Measurements from ENCODE around the gene CHN1.

The CHN1 gene

DNA sequence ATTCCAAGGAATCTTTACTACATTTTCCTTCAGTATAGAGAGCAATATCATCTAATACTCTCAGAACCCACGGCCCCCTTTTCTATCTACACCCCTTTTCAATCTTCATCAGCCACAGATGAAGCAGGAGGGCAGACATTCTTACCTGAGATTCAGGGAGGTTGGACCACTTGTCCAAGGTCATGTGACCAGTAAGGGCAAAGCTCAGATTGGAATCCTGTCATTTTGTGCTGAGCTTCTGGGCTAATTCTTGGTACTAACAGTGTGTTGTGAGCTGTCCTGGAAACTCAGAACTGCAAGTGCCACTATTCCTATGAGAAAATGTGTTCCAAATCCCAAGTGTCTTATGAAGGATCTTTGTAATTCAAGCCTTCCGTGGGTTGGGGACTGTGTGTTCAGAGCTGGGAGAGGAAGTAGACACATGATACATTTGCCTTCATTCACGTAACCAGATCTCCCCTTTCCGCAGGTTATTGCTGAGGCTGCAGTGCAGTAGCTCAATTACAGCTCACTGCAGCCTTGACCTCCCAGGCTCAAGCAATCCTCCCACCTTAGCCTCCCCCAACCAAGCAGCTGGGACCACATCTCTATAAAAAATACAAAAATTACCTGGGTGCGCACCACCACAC, 244.2 kb downstream of the CHN1 start:
- no peak for DNase-seq

DNA sequence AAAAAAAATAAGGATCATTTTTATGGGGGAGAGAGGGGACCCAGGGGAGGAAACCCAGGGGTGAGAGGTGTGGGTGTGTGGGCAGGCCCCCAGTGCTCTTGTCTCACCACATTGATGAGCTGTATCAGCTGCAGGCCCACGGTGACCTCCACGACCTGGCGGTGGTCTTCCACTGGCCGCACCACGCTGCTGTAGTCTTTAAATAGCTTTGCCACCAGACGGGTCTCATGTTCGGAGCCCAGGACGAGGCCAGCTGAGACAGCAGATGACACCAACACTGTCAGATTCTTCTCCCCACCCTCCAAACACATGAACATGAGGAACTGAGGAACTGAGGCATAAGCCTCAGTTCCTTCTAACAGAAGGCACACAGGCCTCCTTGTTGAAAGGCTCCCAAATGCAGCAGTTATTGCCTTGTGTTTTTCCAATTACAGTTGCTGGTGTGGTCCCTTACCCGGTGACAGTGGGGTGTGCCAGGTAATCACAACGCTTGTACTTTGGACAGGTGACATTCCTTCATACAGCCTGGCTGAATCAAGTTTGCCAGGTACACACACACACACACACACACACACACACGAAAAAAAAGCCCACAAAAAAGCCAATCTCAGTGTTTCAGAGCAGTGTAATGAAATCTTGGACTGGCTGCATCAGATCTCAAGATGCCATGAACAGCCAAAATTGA, 245.7 kb downstream of the CHN1 start:
- DNase-seq, result no peak

DNA sequence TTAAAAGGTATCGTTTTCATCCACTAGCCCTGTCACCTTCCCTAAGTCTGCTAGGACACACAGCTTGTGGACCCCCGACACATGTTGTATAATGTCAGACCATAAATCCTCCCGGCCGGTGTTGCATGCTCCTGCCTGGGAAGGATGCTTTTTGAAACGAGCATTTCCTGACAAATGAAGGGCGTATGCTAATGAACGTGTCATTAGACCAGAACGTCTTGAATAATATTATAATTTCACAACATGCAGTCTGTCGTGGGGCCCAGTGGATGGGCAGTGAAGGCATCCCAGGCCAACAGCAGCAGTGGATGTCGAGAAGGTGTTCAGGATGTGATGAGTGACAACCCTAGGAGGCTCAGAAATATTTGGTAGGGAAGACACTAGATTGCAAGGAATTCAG, 248.4 kb downstream of the CHN1 start:
- no peak for DNase-seq

DNA sequence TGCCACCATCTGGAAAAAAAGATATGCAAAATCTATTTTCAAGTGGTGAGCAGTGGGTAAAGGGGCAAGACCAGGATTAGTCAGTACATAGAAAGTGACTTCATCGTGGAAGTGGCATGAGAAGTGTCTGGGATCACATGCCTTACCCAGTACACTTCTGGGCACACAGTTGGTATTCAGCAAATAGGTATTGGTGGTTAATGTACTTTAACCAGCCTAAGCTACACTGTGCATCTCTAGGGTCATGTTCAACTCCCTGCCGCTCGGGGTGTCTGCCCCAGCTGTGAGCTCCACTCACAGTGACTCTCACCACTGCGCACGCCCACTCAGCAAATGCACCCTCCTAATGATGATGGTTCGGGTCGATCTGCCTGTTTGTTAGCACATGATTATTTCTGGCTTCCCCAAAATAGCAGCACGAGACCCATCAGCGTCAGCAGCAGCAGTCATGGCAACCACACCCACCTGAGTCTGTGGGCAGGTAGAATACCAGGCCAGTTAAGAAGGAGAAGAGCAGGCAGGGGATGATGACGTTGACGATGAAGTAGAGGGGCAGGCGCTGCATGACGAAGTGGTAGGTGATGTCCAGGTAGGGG, 252.0 kb downstream of the CHN1 start:
- DNase-seq, result no peak

DNA sequence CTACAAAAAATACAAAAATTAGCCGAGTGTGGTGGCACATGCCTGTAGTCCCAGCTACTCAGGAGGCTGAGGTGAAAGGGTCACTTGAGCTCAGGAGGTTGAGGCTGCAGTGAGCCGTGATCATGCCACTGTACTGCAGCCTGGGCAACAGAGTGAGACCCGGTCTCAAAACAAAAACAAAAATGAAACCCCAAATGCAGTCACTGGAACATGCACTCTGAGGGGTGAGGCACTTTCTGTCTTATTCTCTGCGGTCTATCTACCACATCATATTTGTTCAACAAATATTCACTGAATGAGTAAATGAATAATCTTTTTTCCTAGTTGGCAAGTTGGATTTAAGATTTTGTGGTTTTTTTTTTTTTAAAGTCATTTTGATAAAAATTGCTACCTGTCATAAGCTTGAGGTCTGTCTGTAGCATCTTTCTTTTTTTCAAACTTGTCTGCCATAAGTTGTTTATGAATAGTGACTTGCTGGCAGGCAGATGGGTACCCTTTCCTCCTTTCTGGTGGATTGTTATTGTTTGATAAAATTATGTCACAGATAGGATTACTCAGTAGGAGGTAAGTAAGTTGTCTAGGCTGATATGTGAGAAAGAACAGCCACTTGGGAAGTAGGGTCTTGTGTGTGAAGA, 252.7 kb downstream of the CHN1 start:
- no peak for DNase-seq

DNA sequence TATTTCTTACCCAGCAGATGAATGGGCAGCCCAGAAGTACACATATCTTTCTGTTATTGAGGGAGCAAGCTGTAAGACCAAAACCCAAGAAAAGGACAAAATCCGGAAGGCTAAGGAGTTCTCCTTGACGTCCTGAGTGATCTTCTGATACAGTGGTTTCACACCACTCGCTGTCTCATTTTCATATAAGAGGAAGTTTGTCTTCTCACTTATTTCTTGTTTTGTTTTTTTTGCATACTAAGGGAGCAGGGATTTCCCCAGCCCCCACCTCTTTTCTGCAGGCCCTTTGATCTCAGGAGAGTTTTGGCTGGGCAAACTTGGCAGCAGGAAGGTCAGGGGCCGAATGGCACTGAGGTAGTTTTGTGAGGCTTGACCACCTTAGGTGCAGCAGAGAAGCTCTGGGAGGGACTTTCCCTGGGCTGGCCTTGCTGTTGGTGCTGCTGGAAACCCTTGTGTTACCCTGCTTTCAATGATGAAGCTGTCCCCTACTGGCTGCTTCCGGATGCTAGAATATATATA, 254.2 kb downstream of the CHN1 start:
- DNase-seq, result no peak

DNA sequence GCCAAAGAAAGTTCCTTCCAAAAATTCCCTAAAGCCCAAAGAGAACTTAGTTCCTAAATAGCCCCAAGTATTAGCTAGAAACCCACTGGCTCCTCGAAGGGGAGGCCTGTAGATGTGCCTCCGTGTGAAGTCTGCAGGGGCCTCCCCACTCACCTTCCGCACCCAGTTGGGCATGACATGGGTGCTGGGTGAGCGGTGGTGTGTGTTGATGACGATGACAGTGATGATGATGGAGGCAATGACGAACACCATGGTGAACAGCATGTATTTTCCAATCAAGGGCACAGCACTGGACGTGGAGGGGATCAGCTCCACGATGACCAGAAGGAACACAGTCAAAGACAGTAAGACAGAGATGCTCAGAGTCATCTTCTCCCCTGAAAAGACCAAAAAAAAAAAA, 255.4 kb downstream of the CHN1 start:
- DNase-seq, result no peak

DNA sequence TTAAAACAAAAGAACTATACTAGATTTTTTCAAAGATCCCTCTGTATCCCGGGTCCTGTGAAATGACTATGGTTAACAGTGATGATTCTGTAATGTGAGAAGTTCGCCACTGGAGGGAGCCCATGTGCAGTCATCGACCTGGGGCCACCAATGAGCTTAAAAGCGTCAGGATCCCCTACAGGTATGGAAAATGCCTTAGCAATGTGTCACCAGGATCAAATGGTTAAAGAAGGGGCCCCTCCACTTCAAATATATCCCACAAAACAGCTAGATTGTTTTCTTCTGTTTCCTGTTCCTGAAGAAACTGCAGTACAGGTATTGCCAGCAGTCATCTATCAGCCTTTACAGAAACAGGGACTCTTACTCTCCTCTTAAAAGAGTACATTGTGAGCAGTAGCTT, 256.2 kb downstream of the CHN1 start:
- peak; percentile 26 for DNase-seq

Data from NCI-H226 (cell line).